ENCODE data around the gene MBLAC2. TPM values are rescaled to one million over a fixed set of nuclear protein-coding genes. Genes with fewer than 3 reads are reported as not detected.

The MBLAC2 gene
- total RNA-seq, 2 experiments from 2014 or later, result 9.1 to 16.3 TPM

DNA sequence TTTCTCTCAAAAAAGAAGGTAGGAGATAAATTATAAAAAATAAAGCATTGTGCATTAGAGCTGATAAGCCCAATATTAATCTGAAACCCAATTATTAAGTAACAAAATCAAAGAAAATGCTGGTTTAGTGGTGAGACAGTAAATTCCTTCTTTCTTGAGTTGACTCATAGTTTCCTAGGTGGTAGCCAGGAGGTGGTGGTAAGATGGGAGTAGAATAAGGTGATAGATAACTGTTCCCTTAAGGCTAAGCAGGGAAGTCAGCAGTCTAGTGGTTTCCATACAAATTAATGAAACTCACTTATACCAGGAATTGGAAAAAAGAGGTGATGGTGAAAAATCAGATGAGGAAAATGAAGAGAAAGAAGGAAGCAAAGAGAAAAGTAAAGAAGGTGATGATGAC, 31.6 kb upstream of the MBLAC2 start:
- no TSS peak for BruUV-seq (replicated peaks)
- ChIA-PET CTCF (ENCODE audit: unreplicated experiment) (no interaction called here), POLR2A (no interaction called here)
- H3K9me2 ChIP-seq (ENCODE audit: insufficient read depth, low read length), result no peaks in the 10 kb centered on the region
- no peak overlapping the region for H3K4me3 ChIP-seq (ENCODE audit: low read depth, low read length, poor library complexity, severe bottlenecking)
- intact Hi-C loops (cut with micrococcal nuclease; ENCODE audit: unreplicated experiment), result no loop called here
- peaks cover 3% of the 10 kb centered on the region for H3K4me1 ChIP-seq (ENCODE audit: insufficient read depth, low read length, poor library complexity, severe bottlenecking)
- H3K36me3 ChIP-seq (ENCODE audit: insufficient read depth, low read length), result peaks cover 25% of the 10 kb centered on the region
- no peaks in the 10 kb centered on the region for H3K79me2 ChIP-seq (ENCODE audit: insufficient read depth, low read depth, low read length)
- DNase-seq (ENCODE audit: low spot score), result no peak
- H3K9me3 ChIP-seq (ENCODE audit: low read length), result no peaks in the 10 kb centered on the region
- H4K20me1 ChIP-seq (ENCODE audit: insufficient read depth, low read length), result no peaks in the 10 kb centered on the region
- no peak for TF ChIP-seq EZH2phosphoT487 (IDR thresholded peaks at IDR 0.05; ENCODE audit: borderline replicate concordance, low read depth, low read length)
- TF ChIP-seq, protein P1, sequence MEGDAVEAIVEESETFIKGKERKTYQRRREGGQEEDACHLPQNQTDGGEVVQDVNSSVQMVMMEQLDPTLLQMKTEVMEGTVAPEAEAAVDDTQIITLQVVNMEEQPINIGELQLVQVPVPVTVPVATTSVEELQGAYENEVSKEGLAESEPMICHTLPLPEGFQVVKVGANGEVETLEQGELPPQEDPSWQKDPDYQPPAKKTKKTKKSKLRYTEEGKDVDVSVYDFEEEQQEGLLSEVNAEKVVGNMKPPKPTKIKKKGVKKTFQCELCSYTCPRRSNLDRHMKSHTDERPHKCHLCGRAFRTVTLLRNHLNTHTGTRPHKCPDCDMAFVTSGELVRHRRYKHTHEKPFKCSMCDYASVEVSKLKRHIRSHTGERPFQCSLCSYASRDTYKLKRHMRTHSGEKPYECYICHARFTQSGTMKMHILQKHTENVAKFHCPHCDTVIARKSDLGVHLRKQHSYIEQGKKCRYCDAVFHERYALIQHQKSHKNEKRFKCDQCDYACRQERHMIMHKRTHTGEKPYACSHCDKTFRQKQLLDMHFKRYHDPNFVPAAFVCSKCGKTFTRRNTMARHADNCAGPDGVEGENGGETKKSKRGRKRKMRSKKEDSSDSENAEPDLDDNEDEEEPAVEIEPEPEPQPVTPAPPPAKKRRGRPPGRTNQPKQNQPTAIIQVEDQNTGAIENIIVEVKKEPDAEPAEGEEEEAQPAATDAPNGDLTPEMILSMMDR (conservative IDR thresholded peaks at IDR 0.05; ENCODE audit: low read length), result no peak
- H2AFZ ChIP-seq (ENCODE audit: low read length), result no peak overlapping the region
- no peak overlapping the region for H3K27ac ChIP-seq (ENCODE audit: low read depth, low read length, poor library complexity, severe bottlenecking)
- H3K4me2 ChIP-seq (ENCODE audit: low read length), result no peak overlapping the region

DNA sequence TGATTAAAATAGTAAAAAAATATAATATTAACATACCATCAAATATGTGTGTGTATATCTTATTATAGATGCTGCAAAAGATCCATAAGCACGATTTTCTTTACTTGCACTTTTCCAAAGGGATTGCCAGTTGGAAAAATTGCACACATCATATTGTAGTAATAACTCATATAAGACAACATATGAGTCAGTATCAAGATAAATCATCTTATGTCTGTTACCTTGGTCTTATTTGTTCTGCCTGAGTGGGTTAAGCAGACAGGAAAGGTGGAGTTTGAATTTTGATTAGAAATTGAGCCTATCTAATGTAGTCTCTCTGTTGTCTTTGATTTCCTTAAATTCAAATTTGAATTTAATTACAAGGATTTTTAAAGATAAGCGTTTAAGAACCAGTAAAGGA, 30.2 kb upstream of the MBLAC2 start:
- intact Hi-C loops (cut with micrococcal nuclease; ENCODE audit: unreplicated experiment), result no loop called here
- no peak for DNase-seq (ENCODE audit: low spot score)
- no peaks in the 10 kb centered on the region for H4K20me1 ChIP-seq (ENCODE audit: insufficient read depth, low read length)
- ChIA-PET POLR2A (interaction anchor here (0.9 kb wide), 1 partner anchor 23 kb away, joined by 5 read pairs; no protein-coding TSS in a partner anchor), CTCF (ENCODE audit: unreplicated experiment) (no interaction called here)
- H2AFZ ChIP-seq (ENCODE audit: low read length), result no peak overlapping the region
- H3K36me3 ChIP-seq (ENCODE audit: insufficient read depth, low read length), result peaks cover 18% of the 10 kb centered on the region
- H3K4me2 ChIP-seq (ENCODE audit: low read length), result no peak overlapping the region
- H3K4me1 ChIP-seq (ENCODE audit: insufficient read depth, low read length, poor library complexity, severe bottlenecking), result peaks cover 3% of the 10 kb centered on the region
- no peaks in the 10 kb centered on the region for H3K9me2 ChIP-seq (ENCODE audit: insufficient read depth, low read length)
- no peak overlapping the region for H3K27ac ChIP-seq (ENCODE audit: low read depth, low read length, poor library complexity, severe bottlenecking)
- TF ChIP-seq EZH2phosphoT487 (IDR thresholded peaks at IDR 0.05; ENCODE audit: borderline replicate concordance, low read depth, low read length), result no peak
- TF ChIP-seq, protein P1 (conservative IDR thresholded peaks at IDR 0.05; ENCODE audit: low read length), result no peak
- H3K79me2 ChIP-seq (ENCODE audit: insufficient read depth, low read depth, low read length), result no peaks in the 10 kb centered on the region
- no TSS peak for BruUV-seq (replicated peaks)
- H3K9me3 ChIP-seq (ENCODE audit: low read length), result no peaks in the 10 kb centered on the region
- H3K4me3 ChIP-seq (ENCODE audit: low read depth, low read length, poor library complexity, severe bottlenecking), result no peak overlapping the region

DNA sequence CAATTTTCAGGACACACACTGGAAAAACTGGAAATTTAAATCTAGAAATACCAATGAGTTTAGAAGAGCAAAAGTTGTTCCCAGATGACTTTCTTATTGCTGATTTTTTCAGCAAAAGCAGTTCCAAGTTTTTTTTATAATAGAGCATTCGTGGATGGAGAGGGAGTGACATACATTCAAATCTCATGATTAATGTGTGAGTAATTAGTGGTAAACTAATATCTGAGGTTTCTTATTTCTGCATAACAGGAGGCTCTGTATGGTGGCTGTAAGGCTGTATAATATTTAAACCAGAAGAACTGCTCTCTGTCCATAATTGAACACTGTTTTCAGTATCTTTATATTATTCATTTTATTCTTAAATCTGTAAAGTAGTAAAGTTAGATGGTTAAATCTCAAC, 29.0 kb upstream of the MBLAC2 start:
- Histone ChIP-seq H3K9me3 (ENCODE audit: low read length) (no peaks in the 10 kb centered on the region), H3K4me2 (ENCODE audit: low read length) (no peak overlapping the region), H3K4me1 (ENCODE audit: insufficient read depth, low read length, poor library complexity, severe bottlenecking) (peaks cover 3% of the 10 kb centered on the region), H2AFZ (ENCODE audit: low read length) (no peak overlapping the region), H3K9me2 (ENCODE audit: insufficient read depth, low read length) (no peaks in the 10 kb centered on the region), H3K79me2 (ENCODE audit: insufficient read depth, low read depth, low read length) (no peaks in the 10 kb centered on the region), H3K4me3 (ENCODE audit: low read depth, low read length, poor library complexity, severe bottlenecking) (no peak overlapping the region), H3K27ac (ENCODE audit: low read depth, low read length, poor library complexity, severe bottlenecking) (no peak overlapping the region), H3K36me3 (ENCODE audit: insufficient read depth, low read length) (peaks cover 9% of the 10 kb centered on the region; the same call in 1 of the 2 replicates), H4K20me1 (ENCODE audit: insufficient read depth, low read length) (no peaks in the 10 kb centered on the region)
- intact Hi-C loops (cut with micrococcal nuclease; ENCODE audit: unreplicated experiment), result no loop called here
- TF ChIP-seq, protein P1 (conservative IDR thresholded peaks at IDR 0.05; ENCODE audit: low read length), result no peak
- TF ChIP-seq EZH2phosphoT487 (IDR thresholded peaks at IDR 0.05; ENCODE audit: borderline replicate concordance, low read depth, low read length), result no peak
- DNase-seq (ENCODE audit: low spot score), result no peak
- CTCF ChIA-PET (ENCODE audit: unreplicated experiment), result no interaction called here
- BruUV-seq (replicated peaks), result no TSS peak
- POLR2A ChIA-PET, result interaction anchor here (0.6 to 1.7 kb wide), 2 partner anchors 12 to 25 kb away, joined by 3 to 4 read pairs; no protein-coding TSS in a partner anchor

Data from OCI-LY7 (cell line).